Activated CD4-positive, alpha-beta T cell treated with anti-CD3 and anti-CD28 coated beads, Interleukin-2, amount 10 ng/mL, durations not matched to agents 24 days and 14 days (primary cell): ENCODE results near the gene VIM. TPM values are rescaled to one million over a fixed set of nuclear protein-coding genes. Genes with fewer than 3 reads are reported as not detected.
"Not testable (repeated sequence)": the region's sequence is repeated elsewhere in the genome, so short reads cannot be mapped to it uniquely, and the experiment has no call there.

Experiments used
- DNase-seq: peaks from one replicate; pipeline ENCODE4 v3.0.0; 2022
- H3K27ac Mint-ChIP-seq: one replicate; pipeline ENCODE4 v1.8.0; 2022; ENCODE audit warnings: mild to moderate bottlenecking, mixed read lengths
- H3K27me3 Mint-ChIP-seq: one replicate; pipeline ENCODE4 v1.8.0; 2022; ENCODE audit warnings: mixed read lengths
- H3K36me3 Mint-ChIP-seq: one replicate; pipeline ENCODE4 v1.8.0; 2022; ENCODE audit warnings: low read depth, mild to moderate bottlenecking, mixed read lengths
- H3K4me1 Mint-ChIP-seq: one replicate; pipeline ENCODE4 v1.8.0; 2021; ENCODE audit warnings: mixed read lengths
- H3K4me3 Mint-ChIP-seq: one replicate; pipeline ENCODE4 v1.8.0; 2022; ENCODE audit warnings: mild to moderate bottlenecking, moderate library complexity, mixed read lengths
- H3K9me3 Mint-ChIP-seq: one replicate; pipeline ENCODE4 v1.8.0; 2021; ENCODE audit warnings: mixed read lengths
- intact Hi-C: fragments of 100-400 bp; cut with micrococcal nuclease; formaldehyde crosslinking; loops from one replicate; pipeline ENCODE4 v1.15.1; 2023
- total RNA-seq: library from RNA; stranded (reverse); gene quantifications from 2 replicates; pipeline ENCODE4 v1.2.3, GENCODE V29; 2022

Gene VIM
- total RNA-seq, 1 donor from 2014 or later: 178 TPM

- Mint-ChIP-seq H3K36me3 (no peaks in the 10 kb centered on the region), H3K27ac (no peak overlapping the region), H3K4me1 (peaks cover 2% of the 10 kb centered on the region), H3K4me3 (no peak overlapping the region), H3K27me3 (peaks cover 4% of the 10 kb centered on the region), H3K9me3 (peaks cover 16% of the 10 kb centered on the region)
- no peak for DNase-seq
- intact Hi-C loops: no loop called here
Measured at GRCh38 chr10:17262502-17262901, 34.5 kb downstream of the VIM start.

GRCh38 chr10:17263580-17263979, 35.5 kb downstream of the VIM start:
- Mint-ChIP-seq H3K27ac (no peak overlapping the region), H3K36me3 (no peaks in the 10 kb centered on the region), H3K4me1 (no peaks in the 10 kb centered on the region), H3K9me3 (peaks cover 16% of the 10 kb centered on the region), H3K4me3 (no peak overlapping the region), H3K27me3 (peaks cover 2% of the 10 kb centered on the region)
- intact Hi-C loops: no loop called here
- no peak for DNase-seq

- peaks cover 5% of the 10 kb centered on the region for H3K27me3 Mint-ChIP-seq
- peaks cover 16% of the 10 kb centered on the region for H3K9me3 Mint-ChIP-seq
- H3K36me3 Mint-ChIP-seq: no peaks in the 10 kb centered on the region
- DNase-seq: no peak
- intact Hi-C loops: no loop called here
- no peak overlapping the region for H3K27ac Mint-ChIP-seq
- H3K4me1 Mint-ChIP-seq: no peaks in the 10 kb centered on the region
- no peak overlapping the region for H3K4me3 Mint-ChIP-seq
Measured at GRCh38 chr10:17265468-17265867, 37.4 kb downstream of the VIM start.

- peaks cover 16% of the 10 kb centered on the region for H3K9me3 Mint-ChIP-seq
- H3K36me3 Mint-ChIP-seq, intact Hi-C loops, H3K27me3 Mint-ChIP-seq, H3K27ac Mint-ChIP-seq, H3K4me1 Mint-ChIP-seq, H3K4me3 Mint-ChIP-seq, DNase-seq: not testable (repeated sequence)
Measured at GRCh38 chr10:17266549-17266948, 38.5 kb downstream of the VIM start.

GRCh38 chr10:17272648-17273047, 44.6 kb downstream of the VIM start:
- Mint-ChIP-seq H3K4me1 (peaks cover 3% of the 10 kb centered on the region), H3K27ac (no peak overlapping the region), H3K27me3 (peaks cover 5% of the 10 kb centered on the region), H3K9me3 (no peaks in the 10 kb centered on the region), H3K36me3 (no peaks in the 10 kb centered on the region), H3K4me3 (no peak overlapping the region)
- intact Hi-C loops: no loop called here
- DNase-seq: no peak

- no peak overlapping the region for H3K27ac Mint-ChIP-seq
- H3K4me3 Mint-ChIP-seq: no peak overlapping the region
- peaks cover 3% of the 10 kb centered on the region for H3K4me1 Mint-ChIP-seq
- peaks cover 5% of the 10 kb centered on the region for H3K27me3 Mint-ChIP-seq
- DNase-seq: no peak
- H3K9me3 Mint-ChIP-seq: no peaks in the 10 kb centered on the region
- H3K36me3 Mint-ChIP-seq: no peaks in the 10 kb centered on the region
- intact Hi-C loops: no loop called here
Measured at GRCh38 chr10:17273403-17273802, 45.4 kb downstream of the VIM start.

GRCh38 chr10:17276756-17277424, 48.8 kb downstream of the VIM start:
- Mint-ChIP-seq H3K36me3 (no peaks in the 10 kb centered on the region), H3K4me1 (peaks cover 3% of the 10 kb centered on the region), H3K27ac (no peak overlapping the region), H3K27me3 (peaks cover 2% of the 10 kb centered on the region), H3K4me3 (no peak overlapping the region), H3K9me3 (peaks cover 5% of the 10 kb centered on the region)
- intact Hi-C loops: no loop called here
- no peak for DNase-seq

GRCh38 chr10:17278607-17279240, 50.7 kb downstream of the VIM start:
- intact Hi-C loops: no loop called here
- H3K36me3 Mint-ChIP-seq: no peaks in the 10 kb centered on the region
- no peak overlapping the region for H3K27ac Mint-ChIP-seq
- peaks cover 2% of the 10 kb centered on the region for H3K4me1 Mint-ChIP-seq
- DNase-seq: no peak
- H3K9me3 Mint-ChIP-seq: peaks cover 8% of the 10 kb centered on the region
- peaks cover 2% of the 10 kb centered on the region for H3K27me3 Mint-ChIP-seq
- no peak overlapping the region for H3K4me3 Mint-ChIP-seq

GRCh38 chr10:17282311-17282710, 54.3 kb downstream of the VIM start:
- H3K27ac Mint-ChIP-seq: no peak overlapping the region
- no peak overlapping the region for H3K4me3 Mint-ChIP-seq
- H3K9me3 Mint-ChIP-seq: peaks cover 8% of the 10 kb centered on the region
- H3K4me1 Mint-ChIP-seq: no peaks in the 10 kb centered on the region
- intact Hi-C loops: no loop called here
- peaks cover 2% of the 10 kb centered on the region for H3K27me3 Mint-ChIP-seq
- DNase-seq: no peak
- no peaks in the 10 kb centered on the region for H3K36me3 Mint-ChIP-seq

GRCh38 chr10:17286562-17287550, 58.8 kb downstream of the VIM start:
- Mint-ChIP-seq H3K9me3 (peaks cover 3% of the 10 kb centered on the region), H3K4me3 (no peak overlapping the region), H3K27me3 (peaks cover 21% of the 10 kb centered on the region), H3K36me3 (no peaks in the 10 kb centered on the region), H3K4me1 (peaks cover 5% of the 10 kb centered on the region), H3K27ac (no peak overlapping the region)
- DNase-seq: no peak
- intact Hi-C loops: no loop called here

Other genes with a start within 250 kb of the VIM start
- 0.07 and 0.40 TPM in 2 replicates for gene CUBN, start 98.4 kb upstream of the VIM start, total RNA-seq
- 3.9 and 5.6 TPM in 2 replicates for gene TRDMT1, start 26.6 kb upstream of the VIM start, total RNA-seq
- not detected in 2 replicates for gene ST8SIA6, start 226.4 kb downstream of the VIM start, total RNA-seq